Effector memory CD8-positive, alpha-beta T cell (primary cell): Measurements from ENCODE around the gene ZNF787.

ENCODE experiments used
- ATAC-seq: fragments of 150-1000 bp; cut with Tn5 transposase; replicated peaks from 2 replicates; pipeline ENCODE4 v1.10.0; 2021; ENCODE audit warnings: mild to moderate bottlenecking, moderate library complexity
- DNase-seq, 3 experiments: peaks; one replicate each; pipeline ENCODE4 v3.0.0; 2021
- H3K27ac Mint-ChIP-seq, 2 donors: one replicate each; pipeline ENCODE4 v1.8.0; 2022; ENCODE audit warnings: mild to moderate bottlenecking in 2 of 2, mixed read lengths in 2 of 2, moderate library complexity in 2 of 2
- H3K27me3 Mint-ChIP-seq, 2 donors: one replicate each; pipeline ENCODE4 v1.8.0; 2022; ENCODE audit warnings: mixed read lengths in 2 of 2
- H3K36me3 Mint-ChIP-seq: one replicate; pipeline ENCODE4 v1.8.0; 2022; ENCODE audit warnings: mild to moderate bottlenecking, moderate library complexity, mixed read lengths; ENCODE audit not compliant: insufficient read depth
- H3K4me1 Mint-ChIP-seq, 2 donors: one replicate each; pipeline ENCODE4 v1.8.0; 2022; ENCODE audit warnings: low read depth in 2 of 2, mixed read lengths in 2 of 2
- H3K4me3 Mint-ChIP-seq, 2 donors: one replicate each; pipeline ENCODE4 v1.8.0; 2022; ENCODE audit warnings: mild to moderate bottlenecking in 2 of 2, mixed read lengths in 2 of 2, moderate library complexity in 2 of 2
- H3K9me3 Mint-ChIP-seq, 2 donors: one replicate each; pipeline ENCODE4 v1.8.0; 2022; ENCODE audit warnings: mixed read lengths in 2 of 2
- total RNA-seq, 9 experiments: gene quantifications; one replicate each; lab custom pipeline; 2026; lab: John Stamatoyannopoulos, UW

Gene ZNF787
- 10.8 to 31.6 (median 26.4) reads per million in 9 experiments for total RNA-seq

DNA sequence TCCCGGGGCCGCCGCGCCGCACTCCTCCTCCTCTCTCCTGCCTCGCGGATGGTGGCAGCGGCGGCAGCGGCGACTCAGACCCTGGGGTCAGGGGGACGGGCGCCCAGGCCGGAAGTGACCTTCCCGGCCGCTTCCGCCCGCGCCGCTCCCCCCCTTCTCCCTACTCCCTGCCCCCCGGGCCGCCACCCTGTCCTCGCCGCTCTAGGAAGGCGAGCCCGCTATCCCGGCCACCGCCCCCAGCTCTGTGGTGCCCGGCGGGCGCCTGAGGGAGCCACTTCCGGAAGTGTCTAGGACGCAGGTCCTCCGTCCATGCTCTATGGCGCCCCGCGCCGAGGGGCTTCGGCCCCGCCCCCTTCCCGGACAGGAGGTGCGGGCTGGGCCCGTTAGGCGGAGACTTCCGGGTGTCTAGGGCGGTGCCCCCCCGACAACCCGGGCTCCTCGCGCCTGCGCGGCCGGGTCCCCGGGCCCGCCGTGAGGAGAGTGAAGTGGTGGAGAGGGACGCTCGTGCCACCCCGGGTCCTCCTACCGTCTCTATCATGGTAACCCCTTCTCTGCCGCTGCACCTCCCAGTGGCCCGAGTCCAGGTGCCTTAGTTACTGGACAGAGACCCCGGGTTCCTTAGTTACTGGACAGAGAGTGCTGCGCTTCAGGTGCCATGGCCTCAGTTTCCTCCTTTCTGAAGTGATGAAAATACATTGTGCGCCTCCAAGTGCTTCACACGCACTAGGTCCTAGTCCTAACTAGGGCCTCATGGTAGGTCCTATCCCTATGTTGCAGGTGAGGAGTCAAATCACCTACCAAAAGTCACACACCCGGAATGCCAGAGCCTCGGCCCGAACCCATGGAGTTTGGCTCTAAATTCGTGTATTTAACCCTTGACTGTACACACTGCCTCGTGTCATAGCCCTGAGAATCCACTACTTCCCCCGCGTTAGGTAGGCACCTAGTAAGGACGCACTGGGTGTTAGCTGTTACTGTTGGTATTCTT lies at the start of gene ZNF787:
Gene ZNF787, minus strand, starts transcription at position 116 of the 988 bp plus-strand sequence. CDS start 18,078 bp downstream, outside the sequence.
- no peaks in the 10 kb centered on the region for H3K27me3 Mint-ChIP-seq
- ATAC-seq: peak; percentile 86

DNA sequence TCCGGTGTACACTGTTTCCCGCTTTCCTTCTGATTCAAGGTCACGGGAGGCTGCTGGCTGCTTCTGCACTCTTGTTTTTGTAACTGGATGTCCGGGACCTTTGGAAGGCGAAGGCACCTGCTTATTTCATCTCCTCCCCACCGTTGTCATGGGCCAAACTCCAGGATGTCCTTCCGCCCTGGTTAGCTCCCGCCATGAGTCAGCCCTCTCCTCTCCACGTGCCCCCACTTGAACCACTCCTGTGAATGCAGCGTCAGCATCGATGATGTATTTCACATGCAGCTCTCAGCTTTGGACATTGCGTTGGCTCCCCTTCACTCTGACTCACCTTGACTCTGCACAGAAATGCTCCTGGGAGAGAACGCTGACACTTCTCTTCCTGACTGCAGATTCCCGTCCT lies 49.2 kb upstream of the ZNF787 start:
- H3K36me3 Mint-ChIP-seq: no peaks in the 10 kb centered on the region
- peak overlapping the region in 1 of 2 donors; percentile 11 for H3K27ac Mint-ChIP-seq
- H3K4me1 Mint-ChIP-seq: peaks cover 0 to 4% of the 10 kb centered on the region in 2 donors
- no peak overlapping the region for H3K4me3 Mint-ChIP-seq
- no peaks in the 10 kb centered on the region for H3K9me3 Mint-ChIP-seq
- peaks cover 9 to 52% of the 10 kb centered on the region in 2 donors for H3K27me3 Mint-ChIP-seq
- DNase-seq: no peak
- ATAC-seq: no peak

More for the DNA sequence above, at the start of gene ZNF787:
- DNase-seq: peak; percentile 97 to 98 (median 98)
- peaks cover 26% of the 10 kb centered on the region for H3K36me3 Mint-ChIP-seq
- peak within 1 kb of the TSS; percentile 95 for H3K4me3 Mint-ChIP-seq
- H3K4me1 Mint-ChIP-seq: peaks cover 32 to 33% of the 10 kb centered on the region in 2 donors
- H3K27ac Mint-ChIP-seq: peak within 1 kb of the TSS; percentile 94 to 98
- no peaks in the 10 kb centered on the region for H3K9me3 Mint-ChIP-seq

DNA sequence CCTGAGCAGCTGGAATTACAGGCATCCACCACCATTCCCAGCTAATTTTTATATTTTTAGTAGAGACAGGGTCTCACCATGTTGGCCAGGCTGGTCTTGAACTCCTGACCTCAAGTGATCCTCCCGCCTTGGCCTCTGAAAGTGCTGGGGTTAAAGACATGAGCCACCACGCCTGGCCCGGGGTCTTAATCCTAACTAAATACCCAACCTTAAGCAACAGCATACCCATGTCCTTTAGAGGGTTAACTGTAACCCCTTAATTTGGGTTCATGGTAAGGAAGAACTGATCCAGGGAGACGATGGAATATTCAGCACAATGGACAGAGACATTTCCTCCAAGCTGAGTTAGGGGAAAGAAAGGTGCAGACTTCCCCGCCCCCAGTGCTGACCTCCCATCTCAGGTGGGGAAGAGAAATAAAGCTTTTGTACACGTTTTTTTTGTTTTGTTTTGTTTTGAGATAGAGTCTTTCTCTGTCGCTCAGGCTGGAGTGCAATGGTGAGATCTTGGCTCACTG lies 46.0 kb upstream of the ZNF787 start:
- Mint-ChIP-seq H3K4me1 (peaks cover 0 to 7% of the 10 kb centered on the region in 2 donors), H3K36me3 (no peaks in the 10 kb centered on the region), H3K27ac (no peak overlapping the region), H3K9me3 (no peaks in the 10 kb centered on the region), H3K4me3 (no peak overlapping the region), H3K27me3 (peaks cover 13 to 35% of the 10 kb centered on the region in 2 donors)
- DNase-seq (no peak), ATAC-seq (no peak)

DNA sequence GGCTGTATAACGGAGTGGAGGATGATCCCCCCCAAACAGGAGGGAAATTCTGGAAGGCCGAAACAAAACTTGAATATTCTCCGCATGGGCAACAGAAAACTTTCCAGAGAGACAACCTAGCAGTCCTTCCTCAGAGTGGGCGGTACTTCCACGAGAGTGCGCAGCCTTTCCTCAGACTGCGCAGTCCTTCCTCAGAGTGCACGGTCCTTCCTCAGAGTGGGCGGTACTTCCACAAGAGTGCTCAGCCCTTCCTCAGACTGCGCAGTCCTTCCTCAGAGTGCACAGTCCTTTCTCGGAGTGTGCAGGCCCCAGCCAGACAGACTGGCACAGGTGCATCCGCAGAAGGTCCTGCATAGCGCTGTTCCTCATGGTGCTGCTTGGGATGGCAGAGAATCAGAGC lies 42.0 kb upstream of the ZNF787 start:
- no peaks in the 10 kb centered on the region for H3K9me3 Mint-ChIP-seq
- H3K4me1 Mint-ChIP-seq: peaks cover 0 to 3% of the 10 kb centered on the region in 2 donors
- ATAC-seq (no peak), DNase-seq (no peak)
- H3K36me3 Mint-ChIP-seq: no peaks in the 10 kb centered on the region
- H3K27me3 Mint-ChIP-seq: peaks cover 13 to 23% of the 10 kb centered on the region in 2 donors
- H3K27ac Mint-ChIP-seq: no peak overlapping the region
- H3K4me3 Mint-ChIP-seq: no peak overlapping the region

DNA sequence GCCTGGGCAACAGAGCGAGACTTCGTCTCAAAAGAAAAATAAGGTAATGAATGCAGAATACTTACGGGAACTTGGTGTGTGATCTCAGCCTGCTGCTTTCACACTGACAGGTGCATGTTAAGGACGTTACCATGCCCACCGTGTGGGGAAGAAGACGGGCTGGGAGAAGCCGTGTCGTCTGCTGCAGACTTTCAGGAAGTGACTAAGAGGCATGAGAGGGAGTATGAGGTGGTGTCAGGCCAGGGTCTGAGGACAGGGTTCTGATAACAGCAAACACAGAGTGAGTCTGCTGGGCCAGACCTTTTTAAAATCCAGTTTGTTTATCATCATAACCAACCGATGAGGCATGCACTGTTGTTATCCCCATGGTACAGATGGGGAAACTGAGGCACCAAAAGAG lies 41.2 kb upstream of the ZNF787 start:
- DNase-seq (no peak), ATAC-seq (no peak)
- Mint-ChIP-seq H3K4me1 (peaks cover 0 to 3% of the 10 kb centered on the region in 2 donors), H3K4me3 (no peak overlapping the region), H3K36me3 (no peaks in the 10 kb centered on the region), H3K9me3 (no peaks in the 10 kb centered on the region), H3K27me3 (peaks cover 13 to 18% of the 10 kb centered on the region in 2 donors), H3K27ac (no peak overlapping the region)

DNA sequence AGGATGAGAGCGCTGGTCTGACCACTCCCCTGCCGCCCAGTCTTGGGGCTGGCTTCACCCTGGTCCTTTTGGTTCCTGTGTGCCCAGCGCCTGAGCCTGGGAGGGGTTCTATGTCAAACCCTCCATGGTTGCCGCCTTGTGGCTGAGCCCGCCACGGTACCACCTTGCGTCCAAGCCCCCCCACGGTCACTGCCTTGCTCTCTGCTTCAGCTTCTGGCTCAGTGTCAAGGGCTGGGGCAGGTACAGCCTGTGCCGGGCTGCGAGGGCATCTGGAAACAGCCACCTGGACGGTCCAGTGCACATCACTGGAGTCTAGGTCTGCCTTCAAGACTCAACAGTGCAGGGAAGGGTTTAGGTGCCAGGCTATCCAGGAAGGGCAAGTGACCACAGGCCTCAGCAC lies 40.4 kb upstream of the ZNF787 start:
- no peaks in the 10 kb centered on the region for H3K9me3 Mint-ChIP-seq

DNA sequence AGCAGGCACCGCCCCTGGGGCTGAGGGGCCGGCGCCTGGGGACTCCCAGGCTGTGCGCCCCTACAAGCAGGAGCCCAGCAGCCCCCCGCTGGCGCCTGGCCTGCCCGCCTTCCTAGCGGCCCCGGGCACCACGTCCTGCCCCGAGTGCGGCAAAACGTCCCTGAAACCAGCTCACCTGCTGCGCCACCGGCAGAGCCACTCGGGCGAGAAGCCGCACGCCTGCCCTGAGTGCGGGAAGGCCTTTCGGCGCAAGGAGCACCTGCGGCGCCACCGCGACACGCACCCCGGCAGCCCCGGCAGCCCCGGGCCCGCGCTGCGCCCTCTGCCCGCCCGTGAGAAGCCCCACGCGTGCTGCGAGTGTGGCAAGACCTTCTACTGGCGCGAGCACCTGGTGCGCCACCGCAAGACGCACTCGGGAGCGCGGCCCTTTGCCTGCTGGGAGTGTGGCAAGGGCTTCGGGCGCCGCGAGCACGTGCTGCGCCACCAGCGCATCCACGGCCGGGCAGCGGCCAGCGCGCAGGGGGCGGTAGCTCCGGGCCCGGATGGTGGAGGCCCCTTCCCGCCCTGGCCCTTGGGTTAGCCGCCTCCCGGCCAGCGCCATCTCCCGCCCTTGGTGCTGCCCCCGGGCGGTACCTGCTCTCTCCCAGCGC lies 38.7 kb upstream of the ZNF787 start:
- no peak overlapping the region for H3K4me3 Mint-ChIP-seq
- H3K9me3 Mint-ChIP-seq: no peaks in the 10 kb centered on the region
- peaks cover 0 to 7% of the 10 kb centered on the region in 2 donors for H3K27me3 Mint-ChIP-seq
- no peak overlapping the region for H3K27ac Mint-ChIP-seq
- H3K36me3 Mint-ChIP-seq: peaks cover 3% of the 10 kb centered on the region
- H3K4me1 Mint-ChIP-seq: peaks cover 0 to 3% of the 10 kb centered on the region in 2 donors
- DNase-seq: no peak
- no peak for ATAC-seq

More for the DNA sequence above, 40.4 kb upstream of the ZNF787 start:
- peaks cover 0 to 3% of the 10 kb centered on the region in 2 donors for H3K4me1 Mint-ChIP-seq
- DNase-seq (no peak), ATAC-seq (no peak)
- H3K36me3 Mint-ChIP-seq: no peaks in the 10 kb centered on the region
- H3K4me3 Mint-ChIP-seq: no peak overlapping the region
- peaks cover 10 to 13% of the 10 kb centered on the region in 2 donors for H3K27me3 Mint-ChIP-seq
- H3K27ac Mint-ChIP-seq: no peak overlapping the region

DNA sequence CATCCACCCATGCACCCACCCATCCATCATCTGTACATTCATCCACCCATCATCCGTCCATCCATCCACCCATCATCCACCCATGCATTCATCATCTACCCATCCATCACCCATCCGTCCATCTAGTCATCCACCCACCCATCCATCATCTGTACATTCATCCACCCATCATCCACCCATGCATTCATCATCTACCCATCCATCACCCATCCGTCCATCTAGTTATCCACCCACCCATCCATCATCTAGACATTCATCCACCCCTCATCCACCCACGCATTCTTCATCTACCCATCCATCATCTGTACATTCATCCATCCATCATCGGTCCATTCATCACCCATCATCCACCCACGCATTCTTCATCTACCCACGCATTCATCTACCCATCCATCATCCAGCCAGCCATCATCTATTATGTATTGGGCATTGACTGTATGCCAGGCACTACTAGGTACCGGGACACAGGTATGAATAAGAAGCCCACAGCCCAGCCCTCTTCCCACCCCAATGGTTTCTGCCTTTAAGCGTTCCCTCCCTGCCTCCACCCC lies 38.0 kb upstream of the ZNF787 start:
- ATAC-seq: no peak
- H3K27me3 Mint-ChIP-seq: peaks cover 0 to under 1% of the 10 kb centered on the region in 2 donors
- no peak overlapping the region for H3K4me3 Mint-ChIP-seq
- H3K36me3 Mint-ChIP-seq: peaks cover 6% of the 10 kb centered on the region
- no peak overlapping the region for H3K27ac Mint-ChIP-seq
- H3K4me1 Mint-ChIP-seq: peaks cover 0 to 3% of the 10 kb centered on the region in 2 donors
- no peaks in the 10 kb centered on the region for H3K9me3 Mint-ChIP-seq
- DNase-seq: no peak

DNA sequence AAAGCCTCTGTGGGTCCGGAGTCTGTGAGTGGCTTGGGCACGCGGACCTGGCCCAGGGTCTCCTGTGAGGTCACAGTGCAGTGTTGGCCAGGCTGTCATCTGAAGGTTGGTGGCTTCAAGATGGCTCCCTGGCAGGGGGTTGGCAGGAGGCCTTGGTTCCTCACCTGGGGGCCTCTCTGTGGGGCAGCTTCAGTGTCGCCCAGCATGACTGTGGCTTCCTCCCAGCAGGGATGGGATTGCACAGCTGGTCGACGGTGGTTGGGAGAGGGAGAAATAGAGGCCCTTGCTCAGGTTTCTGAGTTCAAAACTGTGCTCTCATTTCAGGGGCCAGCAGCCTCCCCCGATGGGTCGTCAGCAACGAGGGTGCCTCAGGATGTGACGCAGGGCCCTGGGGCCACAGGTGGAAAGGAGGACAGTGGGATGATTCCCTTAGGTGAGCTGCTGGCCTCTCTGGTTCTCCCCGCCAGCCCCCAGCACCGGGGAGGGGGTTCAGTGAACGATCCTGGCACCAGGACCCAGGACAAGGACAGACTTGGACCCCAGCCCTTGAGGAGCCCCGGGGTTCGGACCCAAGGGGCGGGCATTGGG lies 37.2 kb upstream of the ZNF787 start:
- DNase-seq: no peak
- ATAC-seq: no peak
- no peak overlapping the region for H3K4me3 Mint-ChIP-seq
- H3K27ac Mint-ChIP-seq: no peak overlapping the region
- H3K36me3 Mint-ChIP-seq: peaks cover 6% of the 10 kb centered on the region
- H3K4me1 Mint-ChIP-seq: peaks cover 0 to 3% of the 10 kb centered on the region in 2 donors
- no peaks in the 10 kb centered on the region for H3K9me3 Mint-ChIP-seq
- no peaks in the 10 kb centered on the region for H3K27me3 Mint-ChIP-seq

DNA sequence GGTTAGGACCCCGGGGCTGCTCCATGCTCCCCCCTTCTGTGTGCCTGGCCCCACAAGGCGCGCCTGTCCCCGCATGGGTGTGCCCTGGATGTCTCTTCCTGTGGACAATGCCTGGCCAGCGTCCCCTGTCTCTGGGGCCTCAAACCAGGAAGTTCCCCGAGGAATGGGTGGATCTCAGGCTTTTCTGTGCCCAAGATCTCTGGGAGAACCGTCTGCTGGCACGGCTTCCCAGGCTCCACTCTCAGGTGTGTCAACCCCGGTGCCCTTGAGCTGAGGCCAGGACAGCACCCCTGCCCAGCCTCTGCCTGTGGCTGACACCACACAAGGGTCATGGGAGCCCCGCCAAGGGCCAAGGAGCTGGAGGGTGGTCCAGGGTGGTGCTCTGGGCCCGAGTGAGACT lies 35.7 kb upstream of the ZNF787 start:
- Mint-ChIP-seq H3K9me3 (no peaks in the 10 kb centered on the region), H3K36me3 (peaks cover 6% of the 10 kb centered on the region), H3K4me3 (no peak overlapping the region), H3K4me1 (peaks cover 0 to 4% of the 10 kb centered on the region in 2 donors), H3K27ac (no peak overlapping the region), H3K27me3 (no peaks in the 10 kb centered on the region)
- DNase-seq (no peak), ATAC-seq (no peak)

DNA sequence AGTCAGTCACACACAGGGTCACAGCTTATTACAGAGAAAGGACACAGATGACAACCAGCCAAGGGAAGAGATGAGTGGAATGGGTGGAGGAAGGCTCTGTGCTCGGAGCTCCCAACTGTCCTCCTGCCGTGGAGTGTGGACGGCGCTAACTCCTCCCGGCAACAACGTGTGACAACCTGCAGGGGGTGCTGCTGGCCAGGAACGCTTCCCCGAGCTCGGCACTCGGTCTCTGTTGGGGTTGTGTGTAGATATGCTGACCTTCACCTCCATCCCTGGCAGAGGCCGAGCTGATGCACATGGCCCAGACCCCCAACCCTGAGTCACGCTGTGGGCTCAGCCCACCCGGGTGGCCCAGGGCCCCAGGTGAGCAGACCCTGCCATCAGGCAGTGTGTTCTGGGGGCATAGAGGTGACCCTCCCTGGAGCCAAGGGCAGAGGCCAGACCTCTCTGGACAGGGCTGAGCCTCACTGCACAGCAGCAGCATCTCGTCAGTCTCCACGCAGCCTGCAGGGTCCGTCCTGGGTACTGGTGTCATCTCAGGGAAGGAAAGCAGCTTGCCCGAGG lies 34.1 kb upstream of the ZNF787 start:
- Mint-ChIP-seq H3K27me3 (no peaks in the 10 kb centered on the region), H3K4me1 (peaks cover 0 to 4% of the 10 kb centered on the region in 2 donors), H3K4me3 (no peak overlapping the region), H3K36me3 (peaks cover 6% of the 10 kb centered on the region), H3K27ac (peak overlapping the region; percentile 32 to 44), H3K9me3 (no peaks in the 10 kb centered on the region)
- DNase-seq: no peak
- no peak for ATAC-seq

DNA sequence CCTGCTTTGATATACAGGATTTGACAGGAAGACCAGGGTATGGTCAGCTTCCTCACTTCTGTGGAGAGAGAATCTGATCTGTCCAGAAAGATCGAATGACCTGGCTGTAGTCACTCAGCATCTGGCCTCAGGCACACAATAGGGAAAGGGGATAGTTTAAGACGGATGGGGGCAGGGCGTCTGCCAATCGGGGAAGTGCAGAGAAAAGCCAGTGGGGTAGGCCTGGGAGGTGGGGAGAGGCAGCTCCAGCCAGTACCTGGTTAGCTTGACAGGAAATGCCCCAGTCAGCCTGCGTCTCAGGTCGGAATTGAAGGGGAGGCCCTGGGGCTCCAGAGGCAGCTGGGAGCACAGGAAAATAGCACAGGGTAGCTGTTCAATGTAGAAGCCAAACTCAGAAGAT lies 32.4 kb upstream of the ZNF787 start:
- H3K4me1 Mint-ChIP-seq: peaks cover 4% of the 10 kb centered on the region in 2 donors
- peak overlapping the region; percentile 44 to 45 for H3K27ac Mint-ChIP-seq
- H3K4me3 Mint-ChIP-seq: no peak overlapping the region
- ATAC-seq: no peak
- no peak for DNase-seq
- no peaks in the 10 kb centered on the region for H3K27me3 Mint-ChIP-seq
- H3K36me3 Mint-ChIP-seq: peaks cover 6% of the 10 kb centered on the region
- no peaks in the 10 kb centered on the region for H3K9me3 Mint-ChIP-seq
